ENCODE measurements around the gene CLSTN2.

GRCh38 chr3:140441006-140441405, 506.0 kb downstream of the CLSTN2 start:
- TF ChIP-seq POLR2A (IDR thresholded peaks at IDR 0.05) = no peak
- TF ChIP-seq, protein P1, sequence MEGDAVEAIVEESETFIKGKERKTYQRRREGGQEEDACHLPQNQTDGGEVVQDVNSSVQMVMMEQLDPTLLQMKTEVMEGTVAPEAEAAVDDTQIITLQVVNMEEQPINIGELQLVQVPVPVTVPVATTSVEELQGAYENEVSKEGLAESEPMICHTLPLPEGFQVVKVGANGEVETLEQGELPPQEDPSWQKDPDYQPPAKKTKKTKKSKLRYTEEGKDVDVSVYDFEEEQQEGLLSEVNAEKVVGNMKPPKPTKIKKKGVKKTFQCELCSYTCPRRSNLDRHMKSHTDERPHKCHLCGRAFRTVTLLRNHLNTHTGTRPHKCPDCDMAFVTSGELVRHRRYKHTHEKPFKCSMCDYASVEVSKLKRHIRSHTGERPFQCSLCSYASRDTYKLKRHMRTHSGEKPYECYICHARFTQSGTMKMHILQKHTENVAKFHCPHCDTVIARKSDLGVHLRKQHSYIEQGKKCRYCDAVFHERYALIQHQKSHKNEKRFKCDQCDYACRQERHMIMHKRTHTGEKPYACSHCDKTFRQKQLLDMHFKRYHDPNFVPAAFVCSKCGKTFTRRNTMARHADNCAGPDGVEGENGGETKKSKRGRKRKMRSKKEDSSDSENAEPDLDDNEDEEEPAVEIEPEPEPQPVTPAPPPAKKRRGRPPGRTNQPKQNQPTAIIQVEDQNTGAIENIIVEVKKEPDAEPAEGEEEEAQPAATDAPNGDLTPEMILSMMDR (IDR thresholded peaks at IDR 0.05) = no peak
